ENCODE results near the gene PI16. TPM values are rescaled to one million over a fixed set of nuclear protein-coding genes. Genes with fewer than 3 reads are reported as not detected.
"Not testable (repeated sequence)": the region's sequence is repeated elsewhere in the genome, so short reads cannot be mapped to it uniquely, and the experiment has no call there.

The PI16 gene
- total and polyA plus RNA-seq, 7 experiments from 2014 or later = 1.2 to 10.6 (median 2.4) TPM

DNA sequence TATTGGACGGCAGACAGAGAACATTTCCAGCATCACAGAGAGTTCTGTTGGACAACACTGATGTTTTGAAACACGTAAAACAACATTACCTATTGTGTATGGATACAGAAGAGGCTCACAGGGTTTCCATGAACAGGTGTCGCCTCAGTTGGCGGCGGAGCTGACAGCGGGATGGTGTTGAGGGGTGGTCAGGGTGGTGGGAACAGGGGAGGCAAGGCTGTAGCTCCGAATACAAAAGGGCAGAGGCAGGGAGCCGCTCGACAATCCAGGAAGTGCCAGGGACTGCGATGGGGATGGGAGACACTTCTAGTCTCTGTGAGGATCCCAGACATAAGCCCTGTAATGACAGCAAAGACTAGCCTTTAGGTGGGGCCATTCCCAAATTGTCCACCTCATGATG is 14.5 kb upstream of the PI16 start:
- ChIA-PET CTCF (no interaction called here), POLR2A (no interaction called here)
- no peak overlapping the region for H3K4me3 ChIP-seq (ENCODE audit: low read length)
- H3K36me3 ChIP-seq (ENCODE audit: control insufficient read depth in 2 of 3, insufficient read depth in 3 of 3, low read length in 3 of 3) = no peaks in the 10 kb centered on the region
- H3K36me3 Mint-ChIP-seq = peaks cover 0 to 3% (median 0%) of the 10 kb centered on the region in 5 donors
- H3K27me3 ChIP-seq (ENCODE audit: control insufficient read depth in 2 of 2, insufficient read depth in 2 of 2, low read length in 2 of 2) = no peaks in the 10 kb centered on the region
- peaks cover 0 to 1% (median 0%) of the 10 kb centered on the region in 11 donors for H3K9me3 Mint-ChIP-seq
- DNase-seq (no peak), ATAC-seq (no peak)
- peaks cover 0 to 10% (median 0%) of the 10 kb centered on the region in 7 donors for H3K4me1 Mint-ChIP-seq
- no peaks in the 10 kb centered on the region for H3K9me3 ChIP-seq (ENCODE audit: control insufficient read depth in 2 of 3, low read length in 3 of 3)
- H3K27ac ChIP-seq (ENCODE audit: low read depth, low read length) = no peak overlapping the region
- H3K4me3 Mint-ChIP-seq = no peak overlapping the region
- intact Hi-C loops (cut with micrococcal nuclease) = no loop called here
- no peaks in the 10 kb centered on the region for H3K4me1 ChIP-seq (ENCODE audit: control insufficient read depth in 2 of 2, insufficient read depth in 2 of 2, low read length in 2 of 2)
- no peak overlapping the region for H3K27ac Mint-ChIP-seq
- H3K27me3 Mint-ChIP-seq = peaks cover 4 to 49% (median 10%) of the 10 kb centered on the region in 5 donors

DNA sequence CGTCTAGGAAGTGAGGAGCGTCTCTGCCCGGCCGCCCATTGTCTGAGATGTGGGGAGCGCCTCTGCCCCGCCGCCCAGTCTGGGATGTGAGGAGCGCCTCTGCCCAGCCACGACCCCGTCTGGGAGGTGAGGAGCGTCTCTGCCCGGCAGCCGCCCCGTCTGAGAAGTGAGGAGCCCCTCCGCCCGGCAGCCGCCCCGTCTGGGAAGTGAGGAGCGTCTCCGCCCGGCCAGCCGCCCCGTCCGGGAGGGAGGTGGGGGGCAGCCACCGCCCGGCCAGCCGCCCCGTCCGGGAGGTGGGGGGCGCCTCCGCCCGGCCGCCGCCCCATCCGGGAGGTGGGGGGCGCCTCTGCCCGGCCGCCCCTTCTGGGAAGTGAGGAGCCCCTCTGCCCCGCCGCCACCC is 13.0 kb upstream of the PI16 start:
- H3K27ac ChIP-seq (ENCODE audit: low read depth, low read length); intact Hi-C loops (cut with micrococcal nuclease); H3K27me3 ChIP-seq (ENCODE audit: control insufficient read depth in 2 of 2, insufficient read depth in 2 of 2, low read length in 2 of 2); H3K36me3 Mint-ChIP-seq; CTCF ChIA-PET; ATAC-seq; H3K36me3 ChIP-seq (ENCODE audit: control insufficient read depth in 2 of 3, insufficient read depth in 3 of 3, low read length in 3 of 3); DNase-seq; H3K9me3 ChIP-seq (ENCODE audit: control insufficient read depth in 2 of 3, low read length in 3 of 3); H3K4me3 Mint-ChIP-seq; H3K4me1 ChIP-seq (ENCODE audit: control insufficient read depth in 2 of 2, insufficient read depth in 2 of 2, low read length in 2 of 2); H3K4me3 ChIP-seq (ENCODE audit: low read length); H3K27ac Mint-ChIP-seq; H3K9me3 Mint-ChIP-seq: not testable (repeated sequence)
- POLR2A ChIA-PET = interaction anchor here (0.7 kb wide), 1 partner anchor 66 kb away, joined by 3 read pairs; no protein-coding TSS in a partner anchor
- Mint-ChIP-seq H3K4me1 (peaks cover 0 to 10% (median 3%) of the 10 kb centered on the region in 7 donors), H3K27me3 (peaks cover 4 to 43% (median 10%) of the 10 kb centered on the region in 5 donors)

DNA sequence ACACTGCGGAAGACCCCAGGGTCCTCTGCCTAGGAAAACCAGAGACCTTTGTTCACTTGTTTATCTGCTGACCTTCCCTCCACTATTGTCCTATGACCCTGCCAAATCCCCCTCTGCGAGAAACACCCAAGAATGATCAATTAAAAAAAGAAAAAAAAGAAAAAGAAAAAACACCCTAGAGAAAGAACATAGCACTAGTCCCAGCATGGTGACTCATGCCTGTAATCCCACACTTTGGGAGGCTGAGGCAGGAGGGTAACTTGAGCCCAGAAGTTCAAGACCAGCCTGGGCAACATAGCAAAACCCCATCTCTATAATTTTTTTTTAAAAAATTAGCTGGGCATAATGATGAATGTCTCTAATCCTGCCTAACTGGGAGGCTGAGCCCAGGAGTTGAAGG is 12.2 kb upstream of the PI16 start:
- Mint-ChIP-seq H3K4me1 (peaks cover 0 to 17% (median 6%) of the 10 kb centered on the region in 7 donors), H3K27me3 (peaks cover 4 to 37% (median 10%) of the 10 kb centered on the region in 5 donors)
- CTCF ChIA-PET; H3K4me1 ChIP-seq (ENCODE audit: control insufficient read depth in 2 of 2, insufficient read depth in 2 of 2, low read length in 2 of 2); H3K27ac Mint-ChIP-seq; DNase-seq; H3K9me3 ChIP-seq (ENCODE audit: control insufficient read depth in 2 of 3, low read length in 3 of 3); H3K36me3 ChIP-seq (ENCODE audit: control insufficient read depth in 2 of 3, insufficient read depth in 3 of 3, low read length in 3 of 3); H3K27ac ChIP-seq (ENCODE audit: low read depth, low read length); H3K36me3 Mint-ChIP-seq; H3K9me3 Mint-ChIP-seq; H3K4me3 ChIP-seq (ENCODE audit: low read length); H3K27me3 ChIP-seq (ENCODE audit: control insufficient read depth in 2 of 2, insufficient read depth in 2 of 2, low read length in 2 of 2); H3K4me3 Mint-ChIP-seq; POLR2A ChIA-PET; ATAC-seq; intact Hi-C loops (cut with micrococcal nuclease): not testable (repeated sequence)

DNA sequence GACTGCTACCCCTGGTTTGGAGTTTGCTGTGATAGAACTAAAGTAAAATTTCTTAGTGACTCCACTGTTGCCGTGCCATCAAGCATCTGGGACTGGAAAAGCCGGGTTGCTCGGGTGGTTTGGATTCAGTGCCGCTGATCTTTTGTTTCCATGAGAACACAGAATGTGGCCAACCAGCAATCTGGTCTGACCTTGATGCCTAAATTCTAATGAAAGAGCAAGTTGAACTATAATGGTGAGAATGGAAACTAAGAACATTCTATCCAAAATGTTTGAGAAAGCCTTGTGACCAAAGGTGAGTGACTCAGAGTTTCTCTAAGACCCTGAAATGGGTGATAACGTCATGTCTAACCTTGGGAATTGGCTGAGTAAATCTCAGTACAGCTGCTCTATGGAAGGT is 9.9 kb upstream of the PI16 start:
- Histone ChIP-seq H3K27ac (ENCODE audit: low read depth, low read length) (no peak overlapping the region), H3K36me3 (ENCODE audit: control insufficient read depth in 2 of 3, insufficient read depth in 3 of 3, low read length in 3 of 3) (no peaks in the 10 kb centered on the region), H3K9me3 (ENCODE audit: control insufficient read depth in 2 of 3, low read length in 3 of 3) (no peaks in the 10 kb centered on the region), H3K27me3 (ENCODE audit: control insufficient read depth in 2 of 2, insufficient read depth in 2 of 2, low read length in 2 of 2) (no peaks in the 10 kb centered on the region), H3K4me3 (ENCODE audit: low read length) (no peak overlapping the region), H3K4me1 (ENCODE audit: control insufficient read depth in 2 of 2, insufficient read depth in 2 of 2, low read length in 2 of 2) (peaks cover 9 to 17% of the 10 kb centered on the region in 2 donors)
- peaks cover 5 to 37% (median 22%) of the 10 kb centered on the region in 7 donors for H3K4me1 Mint-ChIP-seq
- ATAC-seq (no peak), DNase-seq (no peak)
- H3K9me3 Mint-ChIP-seq = peaks cover 0 to 1% (median 0%) of the 10 kb centered on the region in 11 donors
- no peak overlapping the region for H3K4me3 Mint-ChIP-seq
- H3K27ac Mint-ChIP-seq = peak overlapping the region in 1 of 9 donors; percentile 14
- intact Hi-C loops (cut with micrococcal nuclease) = no loop called here
- ChIA-PET POLR2A (no interaction called here), CTCF (no interaction called here)
- peaks cover 1 to 36% (median 9%) of the 10 kb centered on the region in 5 donors for H3K27me3 Mint-ChIP-seq
- peaks cover 0 to 3% (median 0%) of the 10 kb centered on the region in 5 donors for H3K36me3 Mint-ChIP-seq

DNA sequence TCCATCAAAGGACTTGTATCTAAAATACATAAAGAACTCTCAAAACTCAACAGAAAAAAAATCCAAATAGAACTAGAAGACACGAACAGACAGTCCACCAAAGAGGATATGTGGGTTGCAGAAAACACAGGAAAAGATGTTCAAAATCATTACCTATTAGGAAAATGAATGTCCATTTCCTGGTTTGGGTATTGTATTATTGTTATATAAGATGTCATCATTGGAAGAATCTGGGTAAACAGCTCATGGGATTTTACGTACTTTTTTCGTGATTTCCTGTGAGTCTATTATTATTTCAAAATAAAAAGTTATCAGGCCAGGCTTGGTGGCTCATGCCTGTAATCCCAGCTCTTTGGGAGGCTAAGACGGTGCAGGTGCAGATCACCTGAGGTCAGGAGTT is 9.2 kb upstream of the PI16 start:
- H3K36me3 ChIP-seq (ENCODE audit: control insufficient read depth in 2 of 3, insufficient read depth in 3 of 3, low read length in 3 of 3) = no peaks in the 10 kb centered on the region
- H3K27me3 Mint-ChIP-seq = peaks cover 0 to 32% (median 3%) of the 10 kb centered on the region in 5 donors
- CTCF ChIA-PET = no interaction called here

DNA sequence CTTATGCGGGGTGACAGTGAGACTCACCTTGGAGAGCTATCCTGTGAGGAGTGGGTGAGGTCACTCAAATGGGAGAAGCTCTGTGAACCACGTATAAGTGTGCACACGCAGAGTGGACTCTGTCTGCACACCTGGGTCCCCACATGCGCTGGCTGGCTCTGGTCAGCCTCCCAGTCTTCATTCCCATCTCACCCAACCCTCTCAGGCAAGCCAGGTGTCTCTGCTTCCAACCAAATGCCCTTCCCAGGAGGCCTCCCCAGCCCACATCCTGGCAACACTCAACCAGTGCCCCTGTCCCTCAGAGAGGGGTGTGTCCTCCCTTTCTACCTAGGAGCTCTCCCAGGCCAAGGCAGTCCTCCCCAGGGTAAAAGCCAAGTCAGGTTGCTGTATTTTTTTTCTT is 8.0 kb upstream of the PI16 start:
- intact Hi-C loops (cut with micrococcal nuclease) = no loop called here
- DNase-seq = peak in 1 of 9 donors; percentile 15
- Histone ChIP-seq H3K27ac (ENCODE audit: low read depth, low read length) (no peak overlapping the region), H3K27me3 (ENCODE audit: control insufficient read depth in 2 of 2, insufficient read depth in 2 of 2, low read length in 2 of 2) (no peaks in the 10 kb centered on the region), H3K9me3 (ENCODE audit: control insufficient read depth in 2 of 3, low read length in 3 of 3) (no peaks in the 10 kb centered on the region), H3K4me3 (ENCODE audit: low read length) (no peak overlapping the region), H3K4me1 (ENCODE audit: control insufficient read depth in 2 of 2, insufficient read depth in 2 of 2, low read length in 2 of 2) (peaks cover 9 to 17% of the 10 kb centered on the region in 2 donors), H3K36me3 (ENCODE audit: control insufficient read depth in 2 of 3, insufficient read depth in 3 of 3, low read length in 3 of 3) (no peaks in the 10 kb centered on the region)
- ChIA-PET CTCF (no interaction called here), POLR2A (interaction anchor here (0.9 kb wide), 1 partner anchor 9 kb away, joined by 3 read pairs; no protein-coding TSS in a partner anchor)
- H3K9me3 Mint-ChIP-seq = no peaks in the 10 kb centered on the region
- ATAC-seq = no peak
- peaks cover 0 to 30% (median 0%) of the 10 kb centered on the region in 5 donors for H3K27me3 Mint-ChIP-seq
- no peaks in the 10 kb centered on the region for H3K36me3 Mint-ChIP-seq
- peak overlapping the region in 4 of 9 donors; percentile 49 to 69 (median 64) for H3K27ac Mint-ChIP-seq
- H3K4me3 Mint-ChIP-seq = peak overlapping the region in 2 of 10 donors; percentile 6 to 69
- peaks cover 5 to 44% (median 26%) of the 10 kb centered on the region in 7 donors for H3K4me1 Mint-ChIP-seq

More for the DNA sequence above, 9.2 kb upstream of the PI16 start:
- no peak for DNase-seq
- POLR2A ChIA-PET = no interaction called here
- H3K4me3 ChIP-seq (ENCODE audit: low read length) = no peak overlapping the region
- H3K27ac ChIP-seq (ENCODE audit: low read depth, low read length) = no peak overlapping the region
- Mint-ChIP-seq H3K36me3 (peaks cover 0 to 2% (median 0%) of the 10 kb centered on the region in 5 donors), H3K4me3 (no peak overlapping the region), H3K27ac (no peak overlapping the region), H3K9me3 (peaks cover 0 to 1% (median 0%) of the 10 kb centered on the region in 11 donors), H3K4me1 (peaks cover 5 to 43% (median 26%) of the 10 kb centered on the region in 7 donors)
- intact Hi-C loops (cut with micrococcal nuclease) = no loop called here
- no peaks in the 10 kb centered on the region for H3K27me3 ChIP-seq (ENCODE audit: control insufficient read depth in 2 of 2, insufficient read depth in 2 of 2, low read length in 2 of 2)
- H3K9me3 ChIP-seq (ENCODE audit: control insufficient read depth in 2 of 3, low read length in 3 of 3) = no peaks in the 10 kb centered on the region
- no peak for ATAC-seq
- H3K4me1 ChIP-seq (ENCODE audit: control insufficient read depth in 2 of 2, insufficient read depth in 2 of 2, low read length in 2 of 2) = peaks cover 9 to 17% of the 10 kb centered on the region in 2 donors

Data from naive thymus-derived CD4-positive, alpha-beta T cell (primary cell).